ENCODE data around the gene FBLN2.

Gene FBLN2

GRCh38 chr3:13624671-13625125 lies 75.8 kb downstream of the FBLN2 start:
- no peak for TF ChIP-seq MAX (IDR thresholded peaks at IDR 0.05)
- TF ChIP-seq CEBPB (IDR thresholded peaks at IDR 0.05): no peak
- no peak for TF ChIP-seq TEAD4 (IDR thresholded peaks at IDR 0.05)
- TF ChIP-seq USF1 (IDR thresholded peaks at IDR 0.05): no peak
- no peak for TF ChIP-seq EP300 (IDR thresholded peaks at IDR 0.05; ENCODE audit: borderline replicate concordance)
- no peak for TF ChIP-seq CREB1 (IDR thresholded peaks at IDR 0.05; ENCODE audit: low read depth)
- no peak for TF ChIP-seq ZBTB7A (IDR thresholded peaks at IDR 0.05; ENCODE audit: low read depth)
- TF ChIP-seq TCF12 (IDR thresholded peaks at IDR 0.05; ENCODE audit: low read depth): no peak
- no peak for TF ChIP-seq YY1 (IDR thresholded peaks at IDR 0.05; ENCODE audit: low read depth)
- TF ChIP-seq TAF1 (IDR thresholded peaks at IDR 0.05; ENCODE audit: low read depth): no peak
- no peak for TF ChIP-seq NFIC (IDR thresholded peaks at IDR 0.05)
- no peak for TF ChIP-seq FOXM1 (IDR thresholded peaks at IDR 0.05; ENCODE audit: borderline replicate concordance, low read depth)

GRCh38 chr3:13626396-13626795 lies 77.5 kb downstream of the FBLN2 start:
- TF ChIP-seq REST (IDR thresholded peaks at IDR 0.05; ENCODE audit: low read depth) (no peak), MAX (IDR thresholded peaks at IDR 0.05) (no peak), YY1 (IDR thresholded peaks at IDR 0.05; ENCODE audit: low read depth) (no peak), RAD21 (IDR thresholded peaks at IDR 0.05; ENCODE audit: low read depth) (no peak), FOXM1 (IDR thresholded peaks at IDR 0.05; ENCODE audit: borderline replicate concordance, low read depth) (no peak), NFIC (IDR thresholded peaks at IDR 0.05) (no peak), CREB1 (IDR thresholded peaks at IDR 0.05; ENCODE audit: low read depth) (no peak), CEBPB (IDR thresholded peaks at IDR 0.05) (no peak), EGR1 (IDR thresholded peaks at IDR 0.05) (no peak), USF1 (IDR thresholded peaks at IDR 0.05) (no peak), EP300 (IDR thresholded peaks at IDR 0.05; ENCODE audit: borderline replicate concordance) (no peak), TCF12 (IDR thresholded peaks at IDR 0.05; ENCODE audit: low read depth) (no peak), TEAD4 (IDR thresholded peaks at IDR 0.05) (no peak), TAF1 (IDR thresholded peaks at IDR 0.05; ENCODE audit: low read depth) (no peak), ZBTB7A (IDR thresholded peaks at IDR 0.05; ENCODE audit: low read depth) (no peak)

- TF ChIP-seq EP300 (IDR thresholded peaks at IDR 0.05; ENCODE audit: borderline replicate concordance): no peak
- TF ChIP-seq FOXM1 (IDR thresholded peaks at IDR 0.05; ENCODE audit: borderline replicate concordance, low read depth): no peak
- no peak for TF ChIP-seq CEBPB (IDR thresholded peaks at IDR 0.05)
- TF ChIP-seq EGR1 (IDR thresholded peaks at IDR 0.05): no peak
- TF ChIP-seq CREB1 (IDR thresholded peaks at IDR 0.05; ENCODE audit: low read depth): no peak
- no peak for TF ChIP-seq MAX (IDR thresholded peaks at IDR 0.05)
- no peak for TF ChIP-seq USF1 (IDR thresholded peaks at IDR 0.05)
- TF ChIP-seq TEAD4 (IDR thresholded peaks at IDR 0.05): no peak
- no peak for TF ChIP-seq YY1 (IDR thresholded peaks at IDR 0.05; ENCODE audit: low read depth)
- TF ChIP-seq RAD21 (IDR thresholded peaks at IDR 0.05; ENCODE audit: low read depth): no peak
- TF ChIP-seq TCF12 (IDR thresholded peaks at IDR 0.05; ENCODE audit: low read depth): no peak
- no peak for TF ChIP-seq NFIC (IDR thresholded peaks at IDR 0.05)
- no peak for TF ChIP-seq ZBTB7A (IDR thresholded peaks at IDR 0.05; ENCODE audit: low read depth)
- no peak for TF ChIP-seq TAF1 (IDR thresholded peaks at IDR 0.05; ENCODE audit: low read depth)
Observed at GRCh38 chr3:13626915-13627460, 78.1 kb downstream of the FBLN2 start.

GRCh38 chr3:13627681-13628080 lies 78.8 kb downstream of the FBLN2 start:
- TF ChIP-seq CREB1 (IDR thresholded peaks at IDR 0.05; ENCODE audit: low read depth): no peak
- TF ChIP-seq TCF12 (IDR thresholded peaks at IDR 0.05; ENCODE audit: low read depth): no peak
- TF ChIP-seq NFIC (IDR thresholded peaks at IDR 0.05): no peak
- no peak for TF ChIP-seq ZBTB7A (IDR thresholded peaks at IDR 0.05; ENCODE audit: low read depth)

- TF ChIP-seq ZBTB7A (IDR thresholded peaks at IDR 0.05; ENCODE audit: low read depth): no peak
- no peak for TF ChIP-seq CREB1 (IDR thresholded peaks at IDR 0.05; ENCODE audit: low read depth)
- TF ChIP-seq CEBPB (IDR thresholded peaks at IDR 0.05): no peak
- no peak for TF ChIP-seq RAD21 (IDR thresholded peaks at IDR 0.05; ENCODE audit: low read depth)
- TF ChIP-seq TEAD4 (IDR thresholded peaks at IDR 0.05): no peak
- TF ChIP-seq TAF1 (IDR thresholded peaks at IDR 0.05; ENCODE audit: low read depth): no peak
- no peak for TF ChIP-seq EP300 (IDR thresholded peaks at IDR 0.05; ENCODE audit: borderline replicate concordance)
- no peak for TF ChIP-seq EGR1 (IDR thresholded peaks at IDR 0.05)
- TF ChIP-seq NFIC (IDR thresholded peaks at IDR 0.05): no peak
- TF ChIP-seq YY1 (IDR thresholded peaks at IDR 0.05; ENCODE audit: low read depth): no peak
- no peak for TF ChIP-seq USF1 (IDR thresholded peaks at IDR 0.05)
- TF ChIP-seq MAX (IDR thresholded peaks at IDR 0.05): no peak
- TF ChIP-seq REST (IDR thresholded peaks at IDR 0.05; ENCODE audit: low read depth): no peak
- no peak for TF ChIP-seq FOXM1 (IDR thresholded peaks at IDR 0.05; ENCODE audit: borderline replicate concordance, low read depth)
- no peak for TF ChIP-seq TCF12 (IDR thresholded peaks at IDR 0.05; ENCODE audit: low read depth)
Observed at GRCh38 chr3:13628432-13628831, 79.5 kb downstream of the FBLN2 start.
